ENCODE results near the gene PITPNC1. TPM values are rescaled to one million over a fixed set of nuclear protein-coding genes. Genes with fewer than 3 reads are reported as not detected.
"Not testable (repeated sequence)": the region's sequence is repeated elsewhere in the genome, so short reads cannot be mapped to it uniquely, and the experiment has no call there.

PITPNC1 gene
- total RNA-seq, 1 donor from 2014 or later: 18.4 TPM

DNA sequence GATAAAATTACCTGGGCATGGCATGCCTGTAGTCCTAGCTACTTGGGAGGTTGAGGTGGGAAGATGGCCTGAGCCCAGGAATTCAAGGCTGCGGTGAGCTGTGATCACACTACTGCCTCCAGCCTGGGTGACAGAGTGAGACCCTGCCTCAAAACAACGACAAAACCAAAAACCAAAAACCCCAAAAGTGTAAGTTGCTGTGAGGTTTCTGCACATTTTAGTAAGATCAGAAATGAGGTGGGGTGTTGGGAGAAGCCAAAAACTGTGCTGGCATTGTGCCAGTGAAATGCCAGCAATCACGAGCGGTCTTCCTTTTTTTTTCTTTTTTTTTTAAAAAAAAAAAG lies 114.6 kb downstream of the PITPNC1 start:
- no peak for TF ChIP-seq CTCF (conservative IDR thresholded peaks at IDR 0.05; ENCODE audit: low read depth, low read length)

GRCh38 chr17:67492251-67492740 lies 115.2 kb downstream of the PITPNC1 start:
- no peak for DNase-seq (ENCODE audit: low read depth)
- no peak for TF ChIP-seq CTCF (conservative IDR thresholded peaks at IDR 0.05; ENCODE audit: low read depth, low read length)
- no peak overlapping the region for H3K4me3 ChIP-seq (ENCODE audit: low read depth, low read length)

More for the DNA sequence above, 114.6 kb downstream of the PITPNC1 start:
- no peak overlapping the region for H3K4me3 ChIP-seq (ENCODE audit: low read depth, low read length)
- DNase-seq (ENCODE audit: low read depth): no peak

GRCh38 chr17:67492824-67493517 lies 115.9 kb downstream of the PITPNC1 start:
- no peak for TF ChIP-seq CTCF (conservative IDR thresholded peaks at IDR 0.05; ENCODE audit: low read depth, low read length)
- DNase-seq (ENCODE audit: low read depth): no peak
- H3K4me3 ChIP-seq (ENCODE audit: low read depth, low read length): no peak overlapping the region

- no peak for TF ChIP-seq CTCF (conservative IDR thresholded peaks at IDR 0.05; ENCODE audit: low read depth, low read length)
- DNase-seq (ENCODE audit: low read depth): no peak
- no peak overlapping the region for H3K4me3 ChIP-seq (ENCODE audit: low read depth, low read length)
Observed at GRCh38 chr17:67493812-67494211, 116.7 kb downstream of the PITPNC1 start.

- not testable (repeated sequence) for DNase-seq (ENCODE audit: low read depth); H3K4me3 ChIP-seq (ENCODE audit: low read depth, low read length)
Observed at GRCh38 chr17:67495534-67495933, 118.5 kb downstream of the PITPNC1 start.

- TF ChIP-seq CTCF (conservative IDR thresholded peaks at IDR 0.05; ENCODE audit: low read depth, low read length): no peak
- H3K4me3 ChIP-seq (ENCODE audit: low read depth, low read length): no peak overlapping the region
- no peak for DNase-seq (ENCODE audit: low read depth)
Observed at GRCh38 chr17:67496286-67496685, 119.2 kb downstream of the PITPNC1 start.

DNA sequence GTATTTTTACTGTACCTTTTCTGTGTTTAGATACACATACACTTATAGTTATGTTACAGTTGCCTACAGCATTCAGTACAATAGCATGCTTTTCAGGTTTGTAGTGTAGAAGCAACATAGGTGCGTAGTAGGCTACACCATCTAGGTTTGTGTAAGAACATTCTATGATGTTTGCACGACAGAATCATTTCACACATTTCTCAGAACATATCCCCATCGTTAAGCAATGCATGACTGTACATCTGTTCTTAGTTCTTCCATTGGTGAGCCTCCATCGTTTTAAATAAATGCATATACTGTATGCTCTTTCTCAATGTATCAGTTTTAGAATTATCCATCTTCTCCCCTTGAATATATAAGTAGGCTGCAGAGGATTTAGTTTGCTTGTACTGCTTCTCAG lies 122.6 kb downstream of the PITPNC1 start:
- H3K4me3 ChIP-seq (ENCODE audit: low read depth, low read length): no peak overlapping the region
- no peak for TF ChIP-seq CTCF (conservative IDR thresholded peaks at IDR 0.05; ENCODE audit: low read depth, low read length)
- DNase-seq (ENCODE audit: low read depth): no peak
